SJSA1 (cell line): ENCODE data around the gene SLFN5. TPM values are rescaled to one million over a fixed set of nuclear protein-coding genes. Genes with fewer than 3 reads are reported as not detected.
"Not testable (repeated sequence)": the region's sequence is repeated elsewhere in the genome, so short reads cannot be mapped to it uniquely, and the experiment has no call there.

Source experiments
- DNase-seq, 2 experiments: peaks; one replicate each; pipeline ENCODE4 v3.0.0-alpha.2; 2015 to 2020; ENCODE audit warnings: low spot score in 2 of 2, low read depth in 1 of 2
- H3K27ac ChIP-seq: fragments of 250-450 bp; sonication (Bioruptor Pico); 2 replicates; pipeline ENCODE4 v1.5.1; 2020; ENCODE audit warnings: mild to moderate bottlenecking, moderate library complexity
- H3K27me3 ChIP-seq: fragments of 250-450 bp; sonication (Bioruptor Pico); replicated peaks from 2 replicates; pipeline ENCODE4 v1.5.1; 2020; ENCODE audit warnings: mild to moderate bottlenecking, moderate library complexity
- H3K36me3 ChIP-seq: fragments of 250-450 bp; sonication (Bioruptor Pico); 2 replicates; pipeline ENCODE4 v1.5.1; 2020; ENCODE audit warnings: mild to moderate bottlenecking
- H3K4me1 ChIP-seq: fragments of 250-450 bp; sonication (Bioruptor Pico); replicated peaks from 2 replicates; pipeline ENCODE4 v1.6.1; 2021; ENCODE audit warnings: mild to moderate bottlenecking
- H3K4me3 ChIP-seq: fragments of 250-450 bp; sonication (Bioruptor Pico); 2 replicates; pipeline ENCODE4 v1.5.1; 2020; ENCODE audit warnings: mild to moderate bottlenecking
- H3K9me3 ChIP-seq: fragments of 250-450 bp; sonication (Bioruptor Pico); replicated peaks from 2 replicates; pipeline ENCODE4 v1.5.1; 2020; ENCODE audit warnings: mild to moderate bottlenecking
- total RNA-seq: library from RNA; depleted of rRNA; stranded (reverse); fragments of >200 nt; shearing (Covaris generic); gene quantifications from 2 replicates; pipeline ENCODE4 v1.2.3, GENCODE V29; 2014

SLFN5 gene
- total RNA-seq, 1 experiment from 2014 or later = 20.9 TPM

GRCh38 chr17:35229638-35230037 lies 13.2 kb upstream of the SLFN5 start:
- Histone ChIP-seq H3K27ac (no peak overlapping the region), H3K4me3 (no peak overlapping the region), H3K9me3 (no peaks in the 10 kb centered on the region), H3K36me3 (no peaks in the 10 kb centered on the region), H3K4me1 (no peaks in the 10 kb centered on the region), H3K27me3 (peaks cover 3% of the 10 kb centered on the region; the same call in 1 of the 2 replicates)
- no peak for DNase-seq

DNA sequence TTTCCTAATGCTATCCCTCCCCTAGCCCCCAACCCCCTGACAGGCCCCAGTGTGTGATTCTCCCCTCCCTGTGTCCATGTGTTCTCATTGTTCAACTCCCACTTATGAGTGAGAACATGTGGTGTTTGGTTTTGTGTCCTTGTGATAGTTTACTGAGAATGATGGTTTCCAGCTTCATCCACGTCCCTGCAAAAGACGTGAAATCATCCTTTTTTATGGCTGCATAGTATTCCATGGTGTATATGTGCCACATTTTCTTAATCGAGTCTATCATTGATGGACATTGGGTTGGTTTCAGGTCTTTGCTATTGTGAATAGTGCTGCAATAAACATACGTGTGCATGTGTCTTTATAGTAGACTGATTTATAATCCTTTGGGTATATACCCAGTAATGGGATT lies 8.6 kb upstream of the SLFN5 start:
- not testable (repeated sequence) for DNase-seq, H3K27me3 ChIP-seq, H3K9me3 ChIP-seq, H3K4me1 ChIP-seq, H3K27ac ChIP-seq, H3K36me3 ChIP-seq, H3K4me3 ChIP-seq

DNA sequence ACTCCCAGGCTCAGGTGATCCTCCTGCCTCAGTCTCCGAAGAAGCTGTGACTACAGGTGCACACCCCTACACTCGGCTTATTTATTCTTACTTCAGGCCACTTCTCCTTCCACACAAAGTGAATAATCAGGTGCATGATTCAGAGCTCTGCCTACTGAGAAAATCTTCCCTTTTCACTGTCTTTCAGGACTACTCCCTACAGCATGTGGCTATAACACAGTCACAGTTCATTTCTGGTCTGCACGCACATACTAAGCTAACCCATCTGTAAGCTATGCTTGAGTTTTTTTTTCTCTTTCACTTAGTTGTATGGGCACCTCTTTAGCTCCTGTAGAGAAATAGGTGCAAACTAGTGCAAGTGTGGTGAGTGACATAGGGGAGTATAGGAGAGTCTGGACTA lies 7.6 kb upstream of the SLFN5 start:
- Histone ChIP-seq H3K4me3 (no peak overlapping the region), H3K9me3 (no peaks in the 10 kb centered on the region), H3K27ac (no peak overlapping the region), H3K4me1 (no peaks in the 10 kb centered on the region), H3K36me3 (no peaks in the 10 kb centered on the region), H3K27me3 (no peaks in the 10 kb centered on the region)
- no peak for DNase-seq

DNA sequence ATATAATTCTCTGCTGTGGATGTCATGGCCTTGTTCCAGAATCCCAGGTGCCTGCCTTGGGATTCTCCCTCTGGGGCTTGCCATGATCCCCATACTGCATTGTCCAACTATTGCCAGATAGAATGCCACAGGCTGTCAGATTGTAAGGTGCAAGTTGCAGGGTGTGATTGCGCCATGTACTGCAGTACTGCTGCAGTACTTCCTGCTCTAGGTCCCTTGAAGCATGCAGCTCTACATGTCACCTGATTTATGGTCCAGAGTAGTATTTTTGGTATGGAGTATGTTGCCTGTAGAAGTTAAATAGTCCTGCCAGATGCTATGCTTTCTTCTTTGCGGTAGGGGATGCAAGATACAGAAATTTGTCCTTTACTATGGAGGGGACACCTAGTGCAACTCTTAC lies 7.0 kb upstream of the SLFN5 start:
- Histone ChIP-seq H3K27me3 (no peaks in the 10 kb centered on the region), H3K4me3 (no peak overlapping the region), H3K4me1 (no peaks in the 10 kb centered on the region), H3K27ac (no peak overlapping the region), H3K36me3 (no peaks in the 10 kb centered on the region), H3K9me3 (no peaks in the 10 kb centered on the region)
- DNase-seq = no peak

DNA sequence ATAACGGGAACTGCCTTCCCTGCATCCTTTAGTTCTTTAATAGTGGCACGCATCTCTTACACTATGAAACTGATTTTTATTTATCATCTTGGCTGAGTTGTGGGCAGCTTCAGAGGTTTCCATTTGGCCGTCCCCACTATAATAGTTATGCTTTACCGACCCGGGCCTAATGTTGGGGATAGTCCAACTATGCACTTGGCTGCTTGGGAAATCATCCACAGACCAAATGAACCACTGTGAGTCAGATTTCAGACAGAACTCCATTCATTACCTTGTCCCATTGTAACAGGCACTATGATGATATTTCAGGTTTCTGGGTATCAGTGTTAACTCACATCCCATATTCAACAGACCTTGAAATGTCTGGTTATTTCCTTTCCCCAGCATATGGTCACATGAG lies 6.1 kb upstream of the SLFN5 start:
- H3K4me3 ChIP-seq = no peak overlapping the region
- no peaks in the 10 kb centered on the region for H3K36me3 ChIP-seq
- no peak for DNase-seq
- H3K27me3 ChIP-seq = no peaks in the 10 kb centered on the region
- H3K9me3 ChIP-seq = no peaks in the 10 kb centered on the region
- peaks cover under 1% of the 10 kb centered on the region for H3K4me1 ChIP-seq
- no peak overlapping the region for H3K27ac ChIP-seq

DNA sequence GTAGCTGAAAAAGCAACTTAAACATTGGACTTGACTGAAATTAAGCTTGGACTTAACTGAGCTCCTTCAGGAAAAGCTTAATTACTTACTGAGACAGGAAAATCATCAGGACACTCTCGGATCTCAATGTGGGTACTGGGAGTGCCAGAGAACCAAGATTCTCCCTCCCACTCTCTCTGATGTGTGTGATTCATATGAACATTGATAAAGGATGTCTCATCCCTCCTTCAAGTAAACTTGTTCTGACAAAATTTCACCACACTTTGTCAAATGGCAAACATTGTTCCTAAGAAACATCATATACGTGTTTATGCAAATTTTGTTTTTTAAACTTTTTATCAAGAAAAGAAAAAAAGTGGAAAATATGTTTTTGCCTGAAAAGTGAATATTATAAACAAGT lies 4.1 kb upstream of the SLFN5 start:
- no peak overlapping the region for H3K4me3 ChIP-seq
- H3K36me3 ChIP-seq = no peaks in the 10 kb centered on the region
- H3K4me1 ChIP-seq = peaks cover 7% of the 10 kb centered on the region
- H3K27ac ChIP-seq = no peak overlapping the region
- no peaks in the 10 kb centered on the region for H3K27me3 ChIP-seq
- H3K9me3 ChIP-seq = no peaks in the 10 kb centered on the region
- peak in 1 of 2 experiments; percentile 14 for DNase-seq

DNA sequence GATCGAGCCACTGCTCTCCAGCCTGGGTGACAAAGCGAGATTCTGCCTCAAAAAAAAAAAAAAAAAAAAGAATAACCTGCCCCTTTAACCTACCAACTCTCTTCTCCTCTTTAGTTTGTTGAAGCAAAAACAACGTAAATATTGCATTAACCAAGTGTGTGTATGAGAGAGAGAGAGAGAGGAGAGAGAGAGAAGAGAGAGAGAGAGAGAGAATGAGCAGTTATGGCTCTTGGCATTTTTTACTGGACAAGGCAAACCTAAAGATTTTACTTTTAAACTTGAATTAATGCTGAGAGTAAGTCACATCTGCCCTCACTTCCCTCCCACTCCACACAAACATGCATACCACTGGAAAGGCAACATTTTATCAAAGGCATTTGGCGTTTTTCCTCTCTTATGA lies 3.0 kb upstream of the SLFN5 start:
- no peaks in the 10 kb centered on the region for H3K36me3 ChIP-seq
- no peak overlapping the region for H3K27ac ChIP-seq
- no peak overlapping the region for H3K4me3 ChIP-seq
- H3K4me1 ChIP-seq = peaks cover 15% of the 10 kb centered on the region
- H3K27me3 ChIP-seq = no peaks in the 10 kb centered on the region
- no peaks in the 10 kb centered on the region for H3K9me3 ChIP-seq
- DNase-seq = no peak

DNA sequence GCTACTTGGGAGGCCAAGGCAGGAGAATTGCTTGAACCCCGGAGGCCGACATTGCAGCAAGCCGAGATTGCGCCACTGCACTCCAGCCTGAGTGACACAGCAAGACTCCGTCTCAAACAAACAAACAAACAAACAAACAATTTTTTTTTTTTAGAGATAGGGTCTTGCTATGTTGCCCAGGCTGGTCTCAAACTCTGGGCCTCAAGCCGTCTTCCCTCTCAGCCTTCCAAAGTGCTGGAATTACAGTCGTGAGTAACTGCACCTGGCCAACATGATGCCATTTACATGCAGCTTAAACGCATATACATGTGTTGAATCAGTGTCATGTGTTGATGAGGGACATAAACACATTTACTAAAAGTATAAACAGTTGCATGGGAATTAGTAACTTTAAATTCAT lies 2.0 kb upstream of the SLFN5 start:
- no peaks in the 10 kb centered on the region for H3K9me3 ChIP-seq
- H3K27ac ChIP-seq = no peak overlapping the region
- no peak overlapping the region for H3K4me3 ChIP-seq
- no peaks in the 10 kb centered on the region for H3K27me3 ChIP-seq
- peaks cover 26% of the 10 kb centered on the region for H3K4me1 ChIP-seq
- H3K36me3 ChIP-seq = no peaks in the 10 kb centered on the region; the same call in 1 of the 2 replicates
- no peak for DNase-seq

- Histone ChIP-seq H3K4me1 (peaks cover 26% of the 10 kb centered on the region), H3K9me3 (no peaks in the 10 kb centered on the region), H3K27ac (no peak overlapping the region), H3K27me3 (no peaks in the 10 kb centered on the region), H3K4me3 (no peak overlapping the region), H3K36me3 (no peaks in the 10 kb centered on the region; the same call in 1 of the 2 replicates)
- DNase-seq = no peak
These were observed 1.4 kb upstream of the SLFN5 start for GRCh38 chr17:35241520-35241919.

GRCh38 chr17:35242158-35242804 lies 591 bp upstream of the SLFN5 start:
- Histone ChIP-seq H3K36me3 (peaks cover 4% of the 10 kb centered on the region), H3K4me1 (peaks cover 26% of the 10 kb centered on the region), H3K27ac (peak overlapping the region; percentile 96), H3K4me3 (peak overlapping the region; percentile 59), H3K9me3 (no peaks in the 10 kb centered on the region), H3K27me3 (no peaks in the 10 kb centered on the region)
- peak in 1 of 2 experiments; percentile 45 for DNase-seq

DNA sequence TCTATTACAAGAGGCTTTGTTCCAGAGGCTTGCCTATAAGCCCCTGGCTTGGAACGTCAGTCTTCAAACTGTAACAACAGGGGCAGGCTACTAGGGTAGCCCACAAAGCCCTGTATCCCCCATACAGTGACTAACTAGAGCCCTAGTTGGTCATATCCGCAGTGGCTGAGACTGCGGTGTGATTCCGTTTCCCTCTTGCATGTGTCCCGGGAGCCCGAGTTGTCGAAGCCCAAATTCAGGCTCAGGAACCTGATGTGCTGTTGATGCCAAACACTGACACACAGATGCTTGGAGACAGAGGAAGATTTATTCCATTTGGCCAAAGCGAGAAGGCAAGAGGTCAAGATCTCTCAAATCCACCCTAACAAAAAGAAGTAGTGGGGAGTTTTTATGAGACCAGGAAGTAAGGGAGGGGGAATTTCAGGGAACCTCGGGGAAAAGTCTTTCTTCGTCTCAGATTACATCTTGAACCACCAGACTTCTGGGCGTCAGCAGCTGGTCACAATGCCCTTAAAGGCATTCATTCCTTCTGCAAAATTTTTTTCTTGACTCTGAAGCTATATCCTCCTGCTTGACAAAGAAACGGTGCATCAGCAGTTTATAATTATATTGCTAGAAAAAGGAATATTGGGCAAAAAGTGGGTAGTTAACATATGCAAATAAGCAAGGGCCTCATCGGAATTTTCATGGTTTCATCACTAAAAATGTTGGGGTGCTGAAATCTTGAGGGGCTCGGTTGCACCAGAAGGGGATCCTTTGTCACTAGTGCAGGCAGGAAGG lies 879 bp downstream of the SLFN5 start:
- peak; percentile 59 to 74 for DNase-seq
- no peaks in the 10 kb centered on the region for H3K27me3 ChIP-seq
- peaks cover 16% of the 10 kb centered on the region for H3K36me3 ChIP-seq
- H3K27ac ChIP-seq = peak overlapping the region; percentile 96
- peaks cover 26% of the 10 kb centered on the region for H3K4me1 ChIP-seq
- H3K4me3 ChIP-seq = peak overlapping the region; percentile 59
- no peaks in the 10 kb centered on the region for H3K9me3 ChIP-seq

- peaks cover 22% of the 10 kb centered on the region for H3K36me3 ChIP-seq
- peak; percentile 84 for DNase-seq
- H3K9me3 ChIP-seq = no peaks in the 10 kb centered on the region
- H3K4me1 ChIP-seq = peaks cover 26% of the 10 kb centered on the region
- no peaks in the 10 kb centered on the region for H3K27me3 ChIP-seq
- H3K27ac ChIP-seq = peak overlapping the region; percentile 96
- H3K4me3 ChIP-seq = peak overlapping the region; percentile 59
These were observed 1.7 kb downstream of the SLFN5 start for GRCh38 chr17:35244341-35245195.

- Histone ChIP-seq H3K4me3 (peak overlapping the region; percentile 59), H3K36me3 (peaks cover 25% of the 10 kb centered on the region), H3K27ac (peak overlapping the region; percentile 96), H3K27me3 (no peaks in the 10 kb centered on the region), H3K4me1 (peaks cover 26% of the 10 kb centered on the region), H3K9me3 (no peaks in the 10 kb centered on the region)
- peak; percentile 57 to 68 for DNase-seq
These were observed 2.3 kb downstream of the SLFN5 start for GRCh38 chr17:35245196-35245486.

GRCh38 chr17:35252651-35253050 lies 9.8 kb downstream of the SLFN5 start:
- Histone ChIP-seq H3K4me3 (no peak overlapping the region), H3K27me3 (no peaks in the 10 kb centered on the region), H3K4me1 (peaks cover 28% of the 10 kb centered on the region), H3K9me3 (no peaks in the 10 kb centered on the region), H3K27ac (no peak overlapping the region), H3K36me3 (peaks cover 23% of the 10 kb centered on the region)
- DNase-seq = no peak
